IMR-90 (cell line): Measurements from ENCODE around the gene KRTAP9-2.
"Not testable (repeated sequence)": the region's sequence is repeated elsewhere in the genome, so short reads cannot be mapped to it uniquely, and the experiment has no call there.

ENCODE experiments used
- MAZ ChIP-seq: IDR thresholded peaks from 2 replicates; pipeline ENCODE4 v1.6.1; 2012; ENCODE audit warnings: low read depth, mild to moderate bottlenecking, low read length, improper control_type of control experiment, moderate library complexity, borderline replicate concordance
- POLR2A ChIP-seq: IDR thresholded peaks from 2 replicates; pipeline ENCODE4 v1.6.1; 2012; ENCODE audit warnings: mild to moderate bottlenecking, low read depth, low read length
- SMC3 ChIP-seq: fragments of 150-350 bp; IDR thresholded peaks from 2 replicates; pipeline ENCODE4 v1.6.1; 2016; ENCODE audit warnings: low read depth, mild to moderate bottlenecking, antibody characterized with exemption, low read length, moderate library complexity
- TF ChIP-seq, protein P1 (sequence below): conservative IDR thresholded peaks from 2 replicates; pipeline ENCODE4 v1.5.1; 2012; ENCODE audit warnings: mild to moderate bottlenecking, low read depth, low read length, improper control_type of control experiment

- TF ChIP-seq, protein P1, sequence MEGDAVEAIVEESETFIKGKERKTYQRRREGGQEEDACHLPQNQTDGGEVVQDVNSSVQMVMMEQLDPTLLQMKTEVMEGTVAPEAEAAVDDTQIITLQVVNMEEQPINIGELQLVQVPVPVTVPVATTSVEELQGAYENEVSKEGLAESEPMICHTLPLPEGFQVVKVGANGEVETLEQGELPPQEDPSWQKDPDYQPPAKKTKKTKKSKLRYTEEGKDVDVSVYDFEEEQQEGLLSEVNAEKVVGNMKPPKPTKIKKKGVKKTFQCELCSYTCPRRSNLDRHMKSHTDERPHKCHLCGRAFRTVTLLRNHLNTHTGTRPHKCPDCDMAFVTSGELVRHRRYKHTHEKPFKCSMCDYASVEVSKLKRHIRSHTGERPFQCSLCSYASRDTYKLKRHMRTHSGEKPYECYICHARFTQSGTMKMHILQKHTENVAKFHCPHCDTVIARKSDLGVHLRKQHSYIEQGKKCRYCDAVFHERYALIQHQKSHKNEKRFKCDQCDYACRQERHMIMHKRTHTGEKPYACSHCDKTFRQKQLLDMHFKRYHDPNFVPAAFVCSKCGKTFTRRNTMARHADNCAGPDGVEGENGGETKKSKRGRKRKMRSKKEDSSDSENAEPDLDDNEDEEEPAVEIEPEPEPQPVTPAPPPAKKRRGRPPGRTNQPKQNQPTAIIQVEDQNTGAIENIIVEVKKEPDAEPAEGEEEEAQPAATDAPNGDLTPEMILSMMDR: not testable (repeated sequence)
- not testable (repeated sequence) for TF ChIP-seq POLR2A, SMC3, MAZ
Observed at GRCh38 chr17:41275648-41276190, 49.3 kb downstream of the KRTAP9-2 start, which contains the start of gene KRTAP9-7.
